ACHN (cell line): Measurements from ENCODE around the gene CCDC180.
"Not testable (repeated sequence)": the region's sequence is repeated elsewhere in the genome, so short reads cannot be mapped to it uniquely, and the experiment has no call there.

Experiments
- DNase-seq: peaks from one replicate; pipeline ENCODE4 v3.0.0-alpha.2; 2015
- in situ Hi-C: cut with HindIII; loops from 2 replicates; pipeline ENCODE4 v1.10.0; 2017; ENCODE audit warnings: low sequenced_read_pairs, low pct_ligation_motif_present, low pct_unique_long_range_greater_than_20kb

The CCDC180 gene

GRCh38 chr9:97307500-97308163 is at the start of gene CCDC180:
Gene CCDC180 (plus strand): TSS chr9:97307659. CDS start chr9:97308064, 405 bp downstream.
- DNase-seq = no peak

GRCh38 chr9:97259834-97260514 is 47.5 kb upstream of the CCDC180 start:
- DNase-seq, in situ Hi-C loops: not testable (repeated sequence)

More at GRCh38 chr9:97307500-97308163, at the start of gene CCDC180:
- in situ Hi-C loops = no loop called here

- in situ Hi-C loops = no loop called here
- DNase-seq = no peak
Measured at GRCh38 chr9:97271292-97271691, 36.2 kb upstream of the CCDC180 start.

GRCh38 chr9:97272072-97272471 is 35.4 kb upstream of the CCDC180 start:
- in situ Hi-C loops = no loop called here
- DNase-seq = no peak

GRCh38 chr9:97276310-97276852 is 31.1 kb upstream of the CCDC180 start:
- in situ Hi-C loops = no loop called here
- no peak for DNase-seq

GRCh38 chr9:97277953-97278352 is 29.5 kb upstream of the CCDC180 start:
- in situ Hi-C loops = no loop called here
- DNase-seq = no peak

GRCh38 chr9:97280755-97281330 is 26.6 kb upstream of the CCDC180 start:
- no peak for DNase-seq
- in situ Hi-C loops = no loop called here

- DNase-seq = no peak
- in situ Hi-C loops = no loop called here
Measured at GRCh38 chr9:97283768-97284167, 23.7 kb upstream of the CCDC180 start.

- DNase-seq = no peak
- in situ Hi-C loops = no loop called here
Measured at GRCh38 chr9:97284798-97285197, 22.7 kb upstream of the CCDC180 start.

GRCh38 chr9:97292200-97292599 is 15.3 kb upstream of the CCDC180 start:
- DNase-seq = no peak
- in situ Hi-C loops = no loop called here

- in situ Hi-C loops = no loop called here
- DNase-seq = peak; percentile 3
Measured at GRCh38 chr9:97293207-97293721, 14.2 kb upstream of the CCDC180 start.

- no peak for DNase-seq
- in situ Hi-C loops = no loop called here
Measured at GRCh38 chr9:97293818-97294217, 13.6 kb upstream of the CCDC180 start.

GRCh38 chr9:97297889-97298288 is 9.6 kb upstream of the CCDC180 start:
- DNase-seq = no peak
- in situ Hi-C loops = no loop called here

GRCh38 chr9:97299809-97300414 is 7.5 kb upstream of the CCDC180 start:
- in situ Hi-C loops = no loop called here
- no peak for DNase-seq

GRCh38 chr9:97300586-97300985 is 6.9 kb upstream of the CCDC180 start:
- no peak for DNase-seq
- in situ Hi-C loops = no loop called here

- no peak for DNase-seq
- in situ Hi-C loops = no loop called here
Measured at GRCh38 chr9:97301974-97302373, 5.5 kb upstream of the CCDC180 start.

GRCh38 chr9:97304586-97304985 is 2.9 kb upstream of the CCDC180 start:
- no peak for DNase-seq
- in situ Hi-C loops = no loop called here

GRCh38 chr9:97305501-97306298 is 1.8 kb upstream of the CCDC180 start:
- DNase-seq = no peak
- in situ Hi-C loops = no loop called here
